Colonic mucosa (tissue), 4 donors: ENCODE measurements around the gene FHIT. TPM values are rescaled to one million over a fixed set of nuclear protein-coding genes. Genes with fewer than 3 reads are reported as not detected.

Experiments used
- DNase-seq: peaks from one replicate; pipeline ENCODE4 v3.0.0-alpha.2; 2020
- H3K27ac ChIP-seq: fragments of 200-600 bp; one replicate; pipeline ENCODE4 v1.8.0; 2021
- H3K27me3 ChIP-seq: fragments of 200-600 bp; one replicate; pipeline ENCODE4 v1.8.0; 2021
- H3K36me3 ChIP-seq: fragments of 200-600 bp; one replicate; pipeline ENCODE4 v1.8.0; 2021
- H3K4me1 ChIP-seq: fragments of 200-600 bp; one replicate; pipeline ENCODE4 v1.8.0; 2021; ENCODE audit warnings: mild to moderate bottlenecking
- H3K4me3 ChIP-seq: fragments of 200-600 bp; one replicate; pipeline ENCODE4 v1.8.0; 2021
- H3K9ac ChIP-seq, 2 donors: one replicate each; pipeline ENCODE4 v1.7.0; 2013; ENCODE audit warnings: control low read depth in 2 of 2, low read depth in 2 of 2, low read length in 2 of 2
- H3K9me3 ChIP-seq: fragments of 200-600 bp; one replicate; pipeline ENCODE4 v1.8.0; 2021
- intact Hi-C: fragments of 100-400 bp; cut with DNase I; formaldehyde crosslinking; loops from one replicate; pipeline ENCODE4 v1.14.1; 2022
- total RNA-seq, 2 donors: library from RNA; stranded (reverse); fragmentation: NEBNext Ultra II Directional in 1 of 2; extraction: Animal tissue kit (Norgen Biotek cat#: 25700) in 1 of 2; gene quantifications; one replicate each; pipeline ENCODE4 v1.2.1, GENCODE V29; 2021
- TF ChIP-seq, protein P1 (sequence below): fragments of 200-600 bp; IDR thresholded peaks from one replicate; pipeline ENCODE4 v1.8.0; 2022; ENCODE audit warnings: antibody characterized with exemption, mild to moderate bottlenecking
- donor health status: healthy.
- donor health status: DM: no; HTN: no; CAD: no.
- donor health status: DM: no; HTN: no; CAD: no.

The FHIT gene
- total RNA-seq, 2 donors from 2014 or later, result 7.7 to 9.4 TPM

DNA sequence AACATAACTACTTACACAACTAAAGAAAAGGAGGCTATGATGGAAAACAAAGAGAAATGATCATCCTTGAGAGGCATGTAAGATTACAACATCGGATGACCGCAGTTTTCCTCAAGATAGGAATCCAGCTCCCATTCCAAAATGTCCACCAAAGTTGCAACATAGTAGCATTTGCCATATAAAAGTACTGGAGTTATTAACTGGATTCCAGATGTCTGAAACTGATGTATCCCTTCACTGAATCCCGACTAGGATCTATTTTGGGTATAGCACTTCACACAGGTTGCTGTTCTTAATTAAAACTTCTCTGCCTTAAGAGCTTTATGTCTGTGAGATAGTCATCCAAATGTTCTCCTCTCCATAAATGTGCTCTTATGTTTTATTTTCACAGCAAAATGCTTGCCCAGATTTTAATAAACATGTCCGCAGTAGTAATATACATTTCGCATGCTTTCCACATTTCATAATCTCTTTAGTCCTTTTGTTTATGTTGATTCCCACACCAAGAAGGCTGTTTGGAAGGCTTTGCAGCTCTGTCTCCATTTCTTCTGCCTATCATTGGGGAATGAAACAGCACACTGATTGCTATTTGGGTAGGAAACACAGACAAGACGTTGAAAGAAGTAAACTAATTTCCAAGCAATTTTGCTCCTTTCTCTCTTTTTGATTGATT is 1484.9 kb downstream of the FHIT start:
- H3K4me1 ChIP-seq, result no peaks in the 10 kb centered on the region
- H3K9me3 ChIP-seq, result no peaks in the 10 kb centered on the region
- intact Hi-C loops, result no loop called here
- DNase-seq, result no peak
- no peak overlapping the region for H3K9ac ChIP-seq
- peak overlapping the region; percentile 32 for H3K27ac ChIP-seq
- H3K27me3 ChIP-seq, result no peaks in the 10 kb centered on the region
- H3K36me3 ChIP-seq, result no peaks in the 10 kb centered on the region
- TF ChIP-seq, protein P1, sequence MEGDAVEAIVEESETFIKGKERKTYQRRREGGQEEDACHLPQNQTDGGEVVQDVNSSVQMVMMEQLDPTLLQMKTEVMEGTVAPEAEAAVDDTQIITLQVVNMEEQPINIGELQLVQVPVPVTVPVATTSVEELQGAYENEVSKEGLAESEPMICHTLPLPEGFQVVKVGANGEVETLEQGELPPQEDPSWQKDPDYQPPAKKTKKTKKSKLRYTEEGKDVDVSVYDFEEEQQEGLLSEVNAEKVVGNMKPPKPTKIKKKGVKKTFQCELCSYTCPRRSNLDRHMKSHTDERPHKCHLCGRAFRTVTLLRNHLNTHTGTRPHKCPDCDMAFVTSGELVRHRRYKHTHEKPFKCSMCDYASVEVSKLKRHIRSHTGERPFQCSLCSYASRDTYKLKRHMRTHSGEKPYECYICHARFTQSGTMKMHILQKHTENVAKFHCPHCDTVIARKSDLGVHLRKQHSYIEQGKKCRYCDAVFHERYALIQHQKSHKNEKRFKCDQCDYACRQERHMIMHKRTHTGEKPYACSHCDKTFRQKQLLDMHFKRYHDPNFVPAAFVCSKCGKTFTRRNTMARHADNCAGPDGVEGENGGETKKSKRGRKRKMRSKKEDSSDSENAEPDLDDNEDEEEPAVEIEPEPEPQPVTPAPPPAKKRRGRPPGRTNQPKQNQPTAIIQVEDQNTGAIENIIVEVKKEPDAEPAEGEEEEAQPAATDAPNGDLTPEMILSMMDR, result no peak
- no peak overlapping the region for H3K4me3 ChIP-seq

DNA sequence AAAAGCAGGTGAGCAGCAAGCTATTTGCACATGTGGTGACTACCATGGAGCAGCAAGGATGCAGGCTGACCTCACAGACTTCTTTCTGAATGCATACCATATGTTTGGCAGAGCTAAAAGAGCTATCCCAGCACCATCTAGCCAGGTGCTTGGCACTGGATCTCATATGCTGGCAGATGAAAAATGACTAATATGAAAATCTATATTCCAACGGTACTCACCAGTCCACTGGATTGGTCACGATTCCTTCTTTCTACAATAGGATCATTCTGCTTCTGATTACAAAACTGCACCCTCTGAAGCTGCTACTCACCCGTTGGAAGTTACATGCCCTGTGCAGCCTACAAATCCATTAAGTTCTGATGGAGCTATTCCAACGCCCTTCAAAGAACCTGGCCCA is 1487.1 kb downstream of the FHIT start:
- TF ChIP-seq, protein P1, result no peak
- Histone ChIP-seq H3K27me3 (no peaks in the 10 kb centered on the region), H3K36me3 (no peaks in the 10 kb centered on the region), H3K9me3 (no peaks in the 10 kb centered on the region), H3K4me1 (no peaks in the 10 kb centered on the region), H3K9ac (no peak overlapping the region), H3K27ac (no peak overlapping the region), H3K4me3 (no peak overlapping the region)
- intact Hi-C loops, result no loop called here
- no peak for DNase-seq

DNA sequence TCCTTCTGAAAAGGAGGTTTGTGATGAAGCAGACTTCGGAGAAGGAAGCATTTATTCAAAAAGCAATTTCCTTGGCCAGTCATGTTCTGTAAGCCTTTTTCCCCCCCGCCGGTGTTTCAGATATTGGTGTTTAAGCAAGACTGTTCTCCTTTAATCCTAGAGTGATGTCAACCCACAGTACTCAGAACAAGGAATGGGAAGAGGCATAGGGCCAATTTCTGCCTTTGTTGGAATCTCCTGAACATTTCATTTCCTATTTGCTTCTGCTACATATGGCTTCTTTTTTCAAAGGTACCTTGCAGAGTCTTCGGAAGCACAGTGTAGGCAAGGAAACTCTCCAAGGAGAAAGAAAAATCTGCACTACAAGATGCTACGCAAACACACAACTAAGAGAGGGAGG is 1488.3 kb downstream of the FHIT start:
- TF ChIP-seq, protein P1, result no peak
- H3K27ac ChIP-seq, result no peak overlapping the region

DNA sequence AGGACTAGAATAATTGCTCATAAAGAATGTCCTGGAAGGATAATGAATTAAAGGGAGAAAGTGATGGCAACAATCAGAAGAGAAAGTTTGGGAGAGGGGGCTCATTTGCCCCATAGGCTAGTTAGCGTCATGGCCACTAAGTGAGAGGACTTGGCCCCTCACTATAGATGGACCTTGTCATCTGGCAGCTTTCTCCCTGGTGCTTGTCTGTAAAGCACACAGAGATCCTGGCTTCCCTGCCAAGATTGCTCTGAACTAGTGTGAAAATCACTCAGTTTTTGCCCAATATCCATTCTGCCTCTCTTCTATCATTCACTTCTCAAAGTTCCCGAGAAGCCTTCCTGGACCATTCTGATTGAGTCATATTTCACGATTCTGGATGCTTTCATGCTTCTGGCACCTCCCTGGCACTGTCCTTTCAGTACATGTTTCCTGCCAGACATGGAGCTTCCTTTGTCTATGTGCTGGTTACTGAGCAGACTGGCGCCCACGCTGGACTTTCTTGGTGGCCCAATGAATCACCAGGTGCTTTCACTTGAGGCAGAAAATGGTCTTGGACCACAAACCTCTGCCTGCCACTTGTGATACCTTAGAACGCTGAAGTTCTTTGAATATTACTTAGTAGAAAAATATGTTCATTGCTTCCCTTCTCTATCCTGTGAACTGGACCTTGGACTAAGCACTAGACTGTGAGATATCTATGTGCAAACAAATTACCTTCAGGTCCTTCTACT is 1491.8 kb downstream of the FHIT start:
- Histone ChIP-seq H3K9ac (no peak overlapping the region), H3K4me1 (no peaks in the 10 kb centered on the region), H3K27ac (no peak overlapping the region), H3K9me3 (no peaks in the 10 kb centered on the region), H3K4me3 (no peak overlapping the region), H3K36me3 (no peaks in the 10 kb centered on the region), H3K27me3 (no peaks in the 10 kb centered on the region)
- TF ChIP-seq, protein P1, result no peak
- intact Hi-C loops, result no loop called here
- no peak for DNase-seq

More for the DNA sequence above, 1488.3 kb downstream of the FHIT start:
- no peak overlapping the region for H3K4me3 ChIP-seq
- DNase-seq, result no peak
- H3K9ac ChIP-seq, result no peak overlapping the region
- H3K36me3 ChIP-seq, result no peaks in the 10 kb centered on the region
- intact Hi-C loops, result no loop called here
- H3K4me1 ChIP-seq, result no peaks in the 10 kb centered on the region
- H3K9me3 ChIP-seq, result no peaks in the 10 kb centered on the region
- H3K27me3 ChIP-seq, result no peaks in the 10 kb centered on the region

DNA sequence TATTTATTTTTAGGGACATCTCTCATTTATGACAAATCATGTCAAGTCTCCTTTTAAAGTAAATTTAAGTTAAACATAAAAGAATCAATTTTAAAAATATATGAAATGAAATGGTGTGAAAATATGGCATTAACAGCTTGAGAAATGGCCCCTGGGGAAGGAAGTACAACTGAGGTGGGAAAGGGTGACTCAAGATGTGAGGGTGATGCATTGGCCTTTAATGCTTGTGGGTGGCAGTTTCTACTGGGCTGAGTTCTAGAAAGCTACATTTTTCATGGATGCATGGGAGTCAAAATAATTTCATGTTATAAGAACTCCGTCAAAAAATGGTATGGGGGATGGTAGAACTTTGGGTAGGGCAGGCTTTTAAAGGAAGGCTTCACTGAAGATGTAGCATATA is 1492.6 kb downstream of the FHIT start:
- TF ChIP-seq, protein P1, result no peak
- Histone ChIP-seq H3K9ac (no peak overlapping the region), H3K4me3 (no peak overlapping the region), H3K27me3 (no peaks in the 10 kb centered on the region), H3K9me3 (no peaks in the 10 kb centered on the region), H3K36me3 (no peaks in the 10 kb centered on the region), H3K4me1 (no peaks in the 10 kb centered on the region), H3K27ac (no peak overlapping the region)
- DNase-seq, result no peak
- intact Hi-C loops, result no loop called here
